Activated CD4-positive, alpha-beta memory T cell treated with anti-CD3 and anti-CD28 coated beads for 36 hours (primary cell): Measurements from ENCODE around the gene MYO5C. TPM values are rescaled to one million over a fixed set of nuclear protein-coding genes. Genes with fewer than 3 reads are reported as not detected.
"Not testable (repeated sequence)": the region's sequence is repeated elsewhere in the genome, so short reads cannot be mapped to it uniquely, and the experiment has no call there.

ENCODE experiments used
- CTCF ChIA-PET: fragments of 350-600 bp; sonication (Branson Sonifier 250); formaldehyde crosslinking; loops from one replicate; lab custom pipeline; 2021; ENCODE audit warnings: antibody characterized with exemption, inconsistent platforms; lab: Charles Lee
- POLR2A ChIA-PET: fragments of 350-600 bp; sonication (Branson Sonifier 250); formaldehyde crosslinking; loops from one replicate; lab custom pipeline; 2021; ENCODE audit warnings: antibody characterized with exemption; lab: Charles Lee
- DNase-seq: peaks from one replicate; pipeline ENCODE4 v3.0.0-alpha.2; 2020
- H3K27ac Mint-ChIP-seq: one replicate; pipeline ENCODE4 v1.8.0; 2021; ENCODE audit warnings: mixed read lengths
- H3K27me3 Mint-ChIP-seq: one replicate; pipeline ENCODE4 v1.8.0; 2021; ENCODE audit warnings: mixed read lengths
- H3K36me3 Mint-ChIP-seq: one replicate; pipeline ENCODE4 v1.8.0; 2021; ENCODE audit warnings: mixed read lengths
- H3K4me1 Mint-ChIP-seq: one replicate; pipeline ENCODE4 v1.8.0; 2021; ENCODE audit warnings: low read depth, mixed read lengths
- H3K4me3 Mint-ChIP-seq: one replicate; pipeline ENCODE4 v1.8.0; 2021; ENCODE audit warnings: mild to moderate bottlenecking, mixed read lengths
- H3K9me3 Mint-ChIP-seq: one replicate; pipeline ENCODE4 v1.8.0; 2021; ENCODE audit warnings: mixed read lengths
- intact Hi-C: fragments of 100-400 bp; cut with micrococcal nuclease; formaldehyde crosslinking; loops from one replicate; pipeline ENCODE4 v1.15.1; 2023
- total RNA-seq, 2 experiments: library from RNA; stranded (reverse); gene quantifications; one replicate each; pipeline ENCODE4 v1.2.3, GENCODE V29; 2021

MYO5C gene
- total RNA-seq, 2 experiments from 2014 or later, result 0.27 to 0.50 TPM

GRCh38 chr15:52301265-52301847 lies 5.8 kb upstream of the MYO5C start:
- intact Hi-C loops, result no loop called here
- POLR2A ChIA-PET, result no interaction called here
- H3K36me3 Mint-ChIP-seq, result no peaks in the 10 kb centered on the region
- no peak for DNase-seq
- no peak overlapping the region for H3K27ac Mint-ChIP-seq
- H3K27me3 Mint-ChIP-seq, result peaks cover 2% of the 10 kb centered on the region
- H3K9me3 Mint-ChIP-seq, result no peaks in the 10 kb centered on the region
- H3K4me3 Mint-ChIP-seq, result no peak overlapping the region
- peaks cover 12% of the 10 kb centered on the region for H3K4me1 Mint-ChIP-seq
- CTCF ChIA-PET, result no interaction called here

GRCh38 chr15:52294881-52295420 lies 653 bp downstream of the MYO5C start:
- ChIA-PET CTCF (no interaction called here), POLR2A (no interaction called here)
- DNase-seq, result no peak
- no peaks in the 10 kb centered on the region for H3K9me3 Mint-ChIP-seq
- no peaks in the 10 kb centered on the region for H3K36me3 Mint-ChIP-seq
- peaks cover 27% of the 10 kb centered on the region for H3K27me3 Mint-ChIP-seq
- H3K27ac Mint-ChIP-seq, result no peak overlapping the region
- H3K4me1 Mint-ChIP-seq, result peaks cover 6% of the 10 kb centered on the region
- intact Hi-C loops, result no loop called here
- H3K4me3 Mint-ChIP-seq, result no peak overlapping the region

GRCh38 chr15:52292780-52293392 lies 2.7 kb downstream of the MYO5C start:
- ChIA-PET CTCF (interaction anchor here (1.0 kb wide), 1 partner anchor 66 kb away, joined by 3 read pairs; no protein-coding TSS in a partner anchor), POLR2A (interaction anchor here (0.7 kb wide), 1 partner anchor 269 kb away, joined by 4 read pairs; no protein-coding TSS in a partner anchor)
- Mint-ChIP-seq H3K27me3 (peaks cover 27% of the 10 kb centered on the region), H3K27ac (no peak overlapping the region), H3K4me1 (peaks cover 6% of the 10 kb centered on the region), H3K9me3 (no peaks in the 10 kb centered on the region), H3K4me3 (no peak overlapping the region), H3K36me3 (no peaks in the 10 kb centered on the region)
- intact Hi-C loops, result no loop called here
- no peak for DNase-seq

GRCh38 chr15:52291204-52291603 lies 4.4 kb downstream of the MYO5C start:
- Mint-ChIP-seq H3K27me3 (peaks cover 24% of the 10 kb centered on the region), H3K4me3 (no peak overlapping the region), H3K9me3 (no peaks in the 10 kb centered on the region), H3K4me1 (peaks cover 6% of the 10 kb centered on the region), H3K27ac (no peak overlapping the region), H3K36me3 (no peaks in the 10 kb centered on the region)
- ChIA-PET CTCF (no interaction called here), POLR2A (no interaction called here)
- intact Hi-C loops, result no loop called here
- DNase-seq, result no peak

GRCh38 chr15:52290800-52291199 lies 4.8 kb downstream of the MYO5C start:
- no peaks in the 10 kb centered on the region for H3K36me3 Mint-ChIP-seq
- peaks cover 24% of the 10 kb centered on the region for H3K27me3 Mint-ChIP-seq
- ChIA-PET CTCF (interaction anchor here (0.7 to 0.9 kb wide), 2 partner anchors 34 to 41 kb away, joined by 3 to 9 read pairs; no protein-coding TSS in a partner anchor), POLR2A (interaction anchor here (0.6 kb wide), 2 partner anchors 11 to 1936 kb away, joined by 3 read pairs; partner anchors contain the start of gene GABPB1)
- H3K9me3 Mint-ChIP-seq, result no peaks in the 10 kb centered on the region
- H3K4me3 Mint-ChIP-seq, result no peak overlapping the region
- no peak overlapping the region for H3K27ac Mint-ChIP-seq
- H3K4me1 Mint-ChIP-seq, result peaks cover 6% of the 10 kb centered on the region
- intact Hi-C loops, result loop anchor here (1.0 kb wide), 1 partner anchor 28 kb away; no protein-coding TSS in a partner anchor
- DNase-seq, result no peak

- Mint-ChIP-seq H3K27me3 (peaks cover 24% of the 10 kb centered on the region), H3K36me3 (no peaks in the 10 kb centered on the region), H3K4me3 (no peak overlapping the region), H3K9me3 (no peaks in the 10 kb centered on the region), H3K4me1 (peaks cover 6% of the 10 kb centered on the region), H3K27ac (no peak overlapping the region)
- intact Hi-C loops, result loop anchor here (1.0 kb wide), 1 partner anchor 28 kb away; no protein-coding TSS in a partner anchor
- no peak for DNase-seq
- CTCF ChIA-PET, result interaction anchor here (0.7 to 0.9 kb wide), 2 partner anchors 34 to 41 kb away, joined by 3 to 9 read pairs; no protein-coding TSS in a partner anchor
- POLR2A ChIA-PET, result interaction anchor here (0.6 kb wide), 2 partner anchors 11 to 1935 kb away, joined by 3 read pairs; partner anchors contain the start of gene GABPB1
These were observed 5.3 kb downstream of the MYO5C start for GRCh38 chr15:52290329-52290728.

- Mint-ChIP-seq H3K27me3 (peaks cover 22% of the 10 kb centered on the region), H3K9me3 (no peaks in the 10 kb centered on the region), H3K27ac (no peak overlapping the region), H3K36me3 (no peaks in the 10 kb centered on the region), H3K4me3 (no peak overlapping the region), H3K4me1 (peaks cover 6% of the 10 kb centered on the region)
- intact Hi-C loops, result loop anchor here (1.0 kb wide), 1 partner anchor 27 kb away; no protein-coding TSS in a partner anchor
- ChIA-PET CTCF (no interaction called here), POLR2A (no interaction called here)
- no peak for DNase-seq
These were observed 5.9 kb downstream of the MYO5C start for GRCh38 chr15:52289629-52290081.

GRCh38 chr15:52288986-52289385 lies 6.6 kb downstream of the MYO5C start:
- H3K27me3 Mint-ChIP-seq, result peaks cover 15% of the 10 kb centered on the region
- POLR2A ChIA-PET, result no interaction called here
- intact Hi-C loops, result no loop called here

GRCh38 chr15:52288051-52288942 lies 7.3 kb downstream of the MYO5C start:
- ChIA-PET CTCF (interaction anchor here (1.3 kb wide), 1 partner anchor 31 kb away, joined by 4 read pairs; no protein-coding TSS in a partner anchor), POLR2A (interaction anchor here (0.7 kb wide), 1 partner anchor 88 kb away, joined by 3 read pairs; no protein-coding TSS in a partner anchor)
- peaks cover 8% of the 10 kb centered on the region for H3K27me3 Mint-ChIP-seq

More at GRCh38 chr15:52288986-52289385, 6.6 kb downstream of the MYO5C start:
- CTCF ChIA-PET, result no interaction called here
- Mint-ChIP-seq H3K36me3 (no peaks in the 10 kb centered on the region), H3K27ac (no peak overlapping the region), H3K4me1 (peaks cover 6% of the 10 kb centered on the region), H3K4me3 (no peak overlapping the region), H3K9me3 (no peaks in the 10 kb centered on the region)
- DNase-seq, result no peak

GRCh38 chr15:52287114-52287513 lies 8.5 kb downstream of the MYO5C start:
- Mint-ChIP-seq H3K4me1 (peaks cover 7% of the 10 kb centered on the region), H3K36me3 (no peaks in the 10 kb centered on the region), H3K27ac (no peak overlapping the region), H3K4me3 (no peak overlapping the region), H3K9me3 (no peaks in the 10 kb centered on the region), H3K27me3 (peaks cover 3% of the 10 kb centered on the region)
- intact Hi-C loops, result no loop called here
- DNase-seq, result no peak
- POLR2A ChIA-PET, result no interaction called here
- CTCF ChIA-PET, result interaction anchor here (1.3 kb wide), 1 partner anchor 30 kb away, joined by 4 read pairs; no protein-coding TSS in a partner anchor

More at GRCh38 chr15:52288051-52288942, 7.3 kb downstream of the MYO5C start:
- no peaks in the 10 kb centered on the region for H3K36me3 Mint-ChIP-seq
- H3K4me1 Mint-ChIP-seq, result peaks cover 7% of the 10 kb centered on the region
- no peak overlapping the region for H3K4me3 Mint-ChIP-seq
- no peak overlapping the region for H3K27ac Mint-ChIP-seq
- intact Hi-C loops, result no loop called here
- no peak for DNase-seq
- no peaks in the 10 kb centered on the region for H3K9me3 Mint-ChIP-seq

GRCh38 chr15:52285941-52286340 lies 9.7 kb downstream of the MYO5C start:
- intact Hi-C loops, POLR2A ChIA-PET, H3K36me3 Mint-ChIP-seq, DNase-seq, H3K27me3 Mint-ChIP-seq, H3K27ac Mint-ChIP-seq, H3K4me3 Mint-ChIP-seq, H3K9me3 Mint-ChIP-seq, H3K4me1 Mint-ChIP-seq, CTCF ChIA-PET: not testable (repeated sequence)
